ENCODE results near the gene ARMCX6. TPM values are rescaled to one million over a fixed set of nuclear protein-coding genes. Genes with fewer than 3 reads are reported as not detected.

Gene ARMCX6
- polyA plus RNA-seq (2013, experiment 1 of 2): 39.0 TPM
- 41.0 TPM for polyA plus RNA-seq (2013, experiment 2 of 2)

DNA sequence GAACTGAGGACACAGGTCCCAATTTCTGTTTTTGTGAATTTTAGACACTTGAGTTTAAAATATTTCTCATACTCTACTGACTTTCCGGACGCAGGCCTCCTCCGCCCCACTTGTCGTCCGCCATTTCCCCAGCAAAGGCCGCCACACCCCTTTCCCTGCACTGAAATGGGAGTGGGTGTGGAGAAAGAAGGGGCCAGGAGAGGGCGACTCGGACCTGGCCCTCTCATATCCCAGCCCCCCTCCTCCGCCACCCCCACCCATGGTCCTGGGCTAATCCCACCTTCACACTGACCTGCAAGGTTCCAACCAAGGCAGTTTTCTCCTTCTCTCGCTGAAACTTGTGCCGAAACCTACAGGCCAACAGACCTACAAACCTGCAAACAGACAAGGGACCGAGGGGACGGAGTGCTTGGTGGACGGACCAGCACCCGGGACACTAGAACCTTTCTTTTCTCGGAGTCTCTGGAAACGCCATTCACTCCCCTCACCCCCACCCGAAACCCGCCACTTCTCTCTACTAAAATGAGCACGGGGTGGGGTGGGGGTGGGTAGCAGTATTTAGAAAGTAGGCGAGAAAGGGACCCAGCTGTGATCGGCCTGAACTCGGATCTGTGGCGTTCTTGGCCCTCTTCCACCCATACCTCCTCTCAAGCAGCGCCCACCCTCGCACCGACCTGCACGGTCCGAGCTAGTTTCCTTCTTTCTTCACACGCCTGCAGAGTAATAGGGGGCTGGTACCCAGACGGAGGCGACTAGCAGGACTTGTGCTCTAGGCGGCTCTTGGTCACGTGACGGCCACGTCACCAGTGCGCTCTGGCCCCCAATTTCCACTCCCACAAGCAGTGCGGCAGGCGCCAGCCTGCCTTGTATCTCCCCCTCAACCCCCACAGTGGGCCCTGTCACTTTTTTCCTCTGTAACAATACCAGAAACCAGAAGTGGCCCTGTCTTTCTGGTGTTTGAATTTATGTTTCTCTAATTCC lies at the start of gene ARMCX6:
ARMCX6 (minus strand) TSS at position 790 of the 981 bp plus-strand sequence. CDS start 1,380 bp downstream, outside the sequence.
- Histone ChIP-seq H2BK120ac (ENCODE audit: low read depth, low read length) (no peak within 1 kb of the TSS), H2AK5ac (ENCODE audit: low read length) (no peak within 1 kb of the TSS), H3K27ac (ENCODE audit: low read depth, low read length) (peak within 1 kb of the TSS; percentile 72), H2BK5ac (ENCODE audit: low read length) (no peak within 1 kb of the TSS), H3K9ac (ENCODE audit: low read length) (peak within 1 kb of the TSS; percentile 85), H3K79me2 (ENCODE audit: control insufficient read depth, insufficient read depth, low read length) (no peaks in the 10 kb centered on the region), H3K23ac (ENCODE audit: low read length) (no peak within 1 kb of the TSS), H3K4ac (ENCODE audit: low read depth, low read length) (peak within 1 kb of the TSS; percentile 91), H3K18ac (ENCODE audit: low read length) (peak within 1 kb of the TSS; percentile 93), H2BK15ac (replicated peaks; ENCODE audit: low read depth) (no peak within 1 kb of the TSS), H3K36me3 (ENCODE audit: control insufficient read depth, insufficient read depth, low read length) (no peaks in the 10 kb centered on the region), H3K4me1 (ENCODE audit: control insufficient read depth, low read depth, low read length) (no peaks in the 10 kb centered on the region), H3K4me3 (ENCODE audit: low read length) (peak within 1 kb of the TSS; percentile 79), H4K5ac (ENCODE audit: low read length) (no peak within 1 kb of the TSS), H3K4me2 (ENCODE audit: low read length) (peak within 1 kb of the TSS; percentile 48), H3K56ac (ENCODE audit: low read length) (peak within 1 kb of the TSS; percentile 91), H4K8ac (ENCODE audit: low read depth, low read length) (no peak within 1 kb of the TSS), H3K79me1 (ENCODE audit: low read length) (no peaks in the 10 kb centered on the region), H3K27me3 (ENCODE audit: insufficient read depth, low read length, poor library complexity) (no peaks in the 10 kb centered on the region)
- DNase-seq: peak; percentile 86
- WGBS (ENCODE audit: extremely low coverage, insufficient coverage, low lambda C conversion rate): no CpG with 5 or more reads among the region's 39 CpGs

DNA sequence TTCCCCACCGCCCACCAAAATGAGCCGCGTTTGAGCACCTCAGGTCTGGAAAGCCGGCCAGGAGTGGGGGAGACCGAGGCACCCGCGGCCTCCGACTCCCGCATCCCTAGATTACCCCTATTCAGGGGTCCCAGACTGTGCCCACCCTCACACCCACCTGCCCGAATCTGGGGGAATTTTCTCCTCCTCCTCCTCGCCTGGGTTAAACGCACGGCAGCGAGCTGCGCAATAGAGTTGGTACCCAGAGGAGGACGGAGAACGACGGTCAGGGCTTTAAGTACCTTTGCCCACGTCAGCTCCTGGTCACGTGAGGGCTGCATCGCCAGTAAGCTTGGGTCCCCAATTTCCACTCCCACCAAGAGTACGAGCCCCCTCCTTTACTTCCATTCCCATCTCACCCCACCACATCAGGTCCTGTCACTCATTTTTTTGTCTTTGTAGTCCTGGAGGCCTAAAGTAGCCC lies 41.8 kb upstream of the ARMCX6 start, which contains the start of gene ARMCX2:
ARMCX2 (minus strand) TSS at position 250 of the 463 bp plus-strand sequence. CDS start 2,262 bp downstream, outside the sequence.
- H3K27ac ChIP-seq (ENCODE audit: low read depth, low read length): peak within 1 kb of the TSS; percentile 17
- no peak within 1 kb of the TSS for H2BK5ac ChIP-seq (ENCODE audit: low read length)
- no peaks in the 10 kb centered on the region for H3K4me1 ChIP-seq (ENCODE audit: control insufficient read depth, low read depth, low read length)
- H2BK120ac ChIP-seq (ENCODE audit: low read depth, low read length): no peak within 1 kb of the TSS
- H3K18ac ChIP-seq (ENCODE audit: low read length): peak within 1 kb of the TSS; percentile 76
- WGBS (ENCODE audit: extremely low coverage, insufficient coverage, low lambda C conversion rate): no CpG with 5 or more reads among the region's 22 CpGs
- H2AK5ac ChIP-seq (ENCODE audit: low read length): no peak within 1 kb of the TSS
- peak within 1 kb of the TSS; percentile 45 for H3K23ac ChIP-seq (ENCODE audit: low read length)
- H4K8ac ChIP-seq (ENCODE audit: low read depth, low read length): no peak within 1 kb of the TSS
- peak within 1 kb of the TSS; percentile 88 for H3K9ac ChIP-seq (ENCODE audit: low read length)
- DNase-seq: peak; percentile 74
- H3K56ac ChIP-seq (ENCODE audit: low read length): peak within 1 kb of the TSS; percentile 88
- no peaks in the 10 kb centered on the region for H3K79me1 ChIP-seq (ENCODE audit: low read length)
- peak within 1 kb of the TSS; percentile 84 for H3K4me3 ChIP-seq (ENCODE audit: low read length)
- H2BK15ac ChIP-seq (replicated peaks; ENCODE audit: low read depth): no peak within 1 kb of the TSS
- H3K27me3 ChIP-seq (ENCODE audit: insufficient read depth, low read length, poor library complexity): no peaks in the 10 kb centered on the region
- no peak within 1 kb of the TSS for H4K5ac ChIP-seq (ENCODE audit: low read length)
- H3K4ac ChIP-seq (ENCODE audit: low read depth, low read length): peak within 1 kb of the TSS; percentile 87
- peak within 1 kb of the TSS; percentile 29 for H3K4me2 ChIP-seq (ENCODE audit: low read length)
- no peaks in the 10 kb centered on the region for H3K79me2 ChIP-seq (ENCODE audit: control insufficient read depth, insufficient read depth, low read length)
- H3K36me3 ChIP-seq (ENCODE audit: control insufficient read depth, insufficient read depth, low read length): no peaks in the 10 kb centered on the region

DNA sequence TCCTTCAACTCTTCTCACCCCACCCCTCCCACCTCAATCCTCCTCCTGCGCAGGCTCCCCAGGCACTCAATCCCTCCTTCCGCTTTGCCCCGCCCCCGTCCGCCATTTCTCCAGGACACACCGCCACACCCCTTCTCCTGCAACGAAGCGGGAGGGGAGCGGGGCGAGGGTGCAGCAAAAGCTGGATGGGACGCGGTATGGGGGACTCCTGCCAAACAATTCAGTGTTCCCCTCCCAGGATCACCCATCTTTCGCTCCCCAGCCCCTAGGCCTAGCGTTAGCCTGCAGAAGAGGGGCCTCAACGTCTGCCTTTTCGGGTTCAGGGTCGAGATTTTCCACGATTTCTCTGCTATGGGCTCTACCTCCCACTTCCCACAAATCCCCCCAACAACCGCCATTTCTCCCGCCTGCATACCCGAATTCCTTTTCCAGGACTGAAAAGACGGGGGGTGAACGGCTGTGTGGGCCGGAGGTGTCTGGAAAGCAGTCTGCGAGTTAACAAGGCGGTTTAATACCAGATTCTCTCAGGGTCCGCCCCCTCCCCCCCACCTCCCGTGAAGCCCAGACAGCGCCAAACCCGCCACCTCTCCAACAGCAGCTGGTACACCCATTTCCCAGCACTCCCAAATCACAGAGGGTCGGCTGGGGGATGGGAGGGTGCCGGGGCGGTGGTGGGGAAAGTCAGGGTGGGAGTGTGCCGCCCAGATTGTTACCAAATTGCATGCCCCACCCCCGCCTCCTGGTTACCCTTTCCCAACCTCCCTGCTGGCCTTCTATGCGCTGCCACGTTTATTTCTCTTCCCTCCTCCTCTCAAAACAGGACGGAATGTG lies 41.1 kb upstream of the ARMCX6 start:
- no peaks in the 10 kb centered on the region for H3K79me2 ChIP-seq (ENCODE audit: control insufficient read depth, insufficient read depth, low read length)
- H2AK5ac ChIP-seq (ENCODE audit: low read length): no peak overlapping the region
- H4K5ac ChIP-seq (ENCODE audit: low read length): no peak overlapping the region
- H2BK5ac ChIP-seq (ENCODE audit: low read length): no peak overlapping the region
- H3K23ac ChIP-seq (ENCODE audit: low read length): peak overlapping the region; percentile 45
- peak overlapping the region; percentile 84 for H3K4me3 ChIP-seq (ENCODE audit: low read length)
- peak; percentile 81 for DNase-seq
- peak overlapping the region; percentile 17 for H3K27ac ChIP-seq (ENCODE audit: low read depth, low read length)
- no peak overlapping the region for H2BK15ac ChIP-seq (replicated peaks; ENCODE audit: low read depth)
- H3K36me3 ChIP-seq (ENCODE audit: control insufficient read depth, insufficient read depth, low read length): no peaks in the 10 kb centered on the region
- peak overlapping the region; percentile 76 for H3K18ac ChIP-seq (ENCODE audit: low read length)
- no CpG with 5 or more reads among the region's 38 CpGs for WGBS (ENCODE audit: extremely low coverage, insufficient coverage, low lambda C conversion rate)
- H3K4me1 ChIP-seq (ENCODE audit: control insufficient read depth, low read depth, low read length): no peaks in the 10 kb centered on the region
- peak overlapping the region; percentile 62 for H3K4me2 ChIP-seq (ENCODE audit: low read length)
- no peaks in the 10 kb centered on the region for H3K27me3 ChIP-seq (ENCODE audit: insufficient read depth, low read length, poor library complexity)
- H3K9ac ChIP-seq (ENCODE audit: low read length): peak overlapping the region; percentile 88
- no peak overlapping the region for H2BK120ac ChIP-seq (ENCODE audit: low read depth, low read length)
- H3K4ac ChIP-seq (ENCODE audit: low read depth, low read length): peak overlapping the region; percentile 87
- H3K56ac ChIP-seq (ENCODE audit: low read length): peak overlapping the region; percentile 88
- H3K79me1 ChIP-seq (ENCODE audit: low read length): no peaks in the 10 kb centered on the region
- H4K8ac ChIP-seq (ENCODE audit: low read depth, low read length): no peak overlapping the region

DNA sequence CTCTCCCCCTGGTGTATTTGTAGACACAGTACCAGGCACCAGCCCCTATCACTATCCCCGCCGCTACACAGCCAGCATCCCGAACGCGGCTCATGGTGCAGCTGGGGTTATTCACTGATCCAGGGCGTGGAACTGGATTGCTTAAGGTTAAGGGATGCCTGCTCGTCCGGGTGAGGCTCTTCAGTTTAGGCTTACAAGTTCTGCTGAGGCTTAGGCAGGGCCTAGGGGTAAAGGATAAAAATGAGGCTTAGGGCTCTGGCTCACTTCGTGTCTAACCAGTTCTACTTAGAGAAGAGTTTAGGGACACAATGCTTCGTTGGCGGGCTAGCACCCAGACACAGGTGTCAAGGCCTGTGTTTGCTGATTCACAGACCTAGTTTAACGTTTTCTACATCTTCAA lies 39.7 kb upstream of the ARMCX6 start:
- H3K79me1 ChIP-seq (ENCODE audit: low read length): no peaks in the 10 kb centered on the region
- no peak overlapping the region for H2BK5ac ChIP-seq (ENCODE audit: low read length)
- no peaks in the 10 kb centered on the region for H3K36me3 ChIP-seq (ENCODE audit: control insufficient read depth, insufficient read depth, low read length)
- DNase-seq: no peak
- WGBS (ENCODE audit: extremely low coverage, insufficient coverage, low lambda C conversion rate): no CpG with 5 or more reads among the region's 12 CpGs
- H4K8ac ChIP-seq (ENCODE audit: low read depth, low read length): no peak overlapping the region
- no peak overlapping the region for H2AK5ac ChIP-seq (ENCODE audit: low read length)
- no peak overlapping the region for H3K4me3 ChIP-seq (ENCODE audit: low read length)
- H3K9ac ChIP-seq (ENCODE audit: low read length): no peak overlapping the region
- no peak overlapping the region for H2BK120ac ChIP-seq (ENCODE audit: low read depth, low read length)
- H3K23ac ChIP-seq (ENCODE audit: low read length): no peak overlapping the region
- H3K27ac ChIP-seq (ENCODE audit: low read depth, low read length): no peak overlapping the region
- no peak overlapping the region for H3K4ac ChIP-seq (ENCODE audit: low read depth, low read length)
- no peak overlapping the region for H3K56ac ChIP-seq (ENCODE audit: low read length)
- no peak overlapping the region for H2BK15ac ChIP-seq (replicated peaks; ENCODE audit: low read depth)
- H3K18ac ChIP-seq (ENCODE audit: low read length): no peak overlapping the region
- H3K27me3 ChIP-seq (ENCODE audit: insufficient read depth, low read length, poor library complexity): no peaks in the 10 kb centered on the region
- no peak overlapping the region for H3K4me2 ChIP-seq (ENCODE audit: low read length)
- H3K79me2 ChIP-seq (ENCODE audit: control insufficient read depth, insufficient read depth, low read length): no peaks in the 10 kb centered on the region
- no peak overlapping the region for H4K5ac ChIP-seq (ENCODE audit: low read length)
- no peaks in the 10 kb centered on the region for H3K4me1 ChIP-seq (ENCODE audit: control insufficient read depth, low read depth, low read length)

DNA sequence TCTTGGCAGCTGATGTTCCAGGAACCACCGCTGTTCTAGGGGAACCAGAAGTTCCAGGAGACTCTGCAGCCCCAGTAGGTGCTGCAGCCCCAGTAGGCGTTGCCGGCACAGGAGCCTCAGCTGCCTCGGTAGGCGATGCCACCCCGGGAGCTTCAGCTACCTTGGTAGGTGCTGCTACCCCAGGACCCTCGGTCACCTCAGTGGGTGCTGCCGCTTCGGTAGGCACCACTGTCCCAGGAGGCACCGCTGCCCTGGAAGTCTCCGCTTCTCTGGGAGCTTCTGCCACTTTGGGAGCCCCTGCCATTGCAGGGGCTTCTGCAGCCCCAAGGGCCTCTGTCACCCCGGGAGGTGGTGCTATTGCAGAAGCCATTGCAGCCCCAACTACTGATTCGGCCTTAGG lies 39.0 kb upstream of the ARMCX6 start:
- H2BK120ac ChIP-seq (ENCODE audit: low read depth, low read length): no peak overlapping the region
- WGBS (ENCODE audit: extremely low coverage, insufficient coverage, low lambda C conversion rate): no CpG with 5 or more reads among the region's 13 CpGs
- no peak overlapping the region for H2BK15ac ChIP-seq (replicated peaks; ENCODE audit: low read depth)
- no peaks in the 10 kb centered on the region for H3K36me3 ChIP-seq (ENCODE audit: control insufficient read depth, insufficient read depth, low read length)
- H4K5ac ChIP-seq (ENCODE audit: low read length): no peak overlapping the region
- H3K79me1 ChIP-seq (ENCODE audit: low read length): no peaks in the 10 kb centered on the region
- no peak overlapping the region for H3K23ac ChIP-seq (ENCODE audit: low read length)
- H3K4me3 ChIP-seq (ENCODE audit: low read length): no peak overlapping the region
- no peak for DNase-seq
- H3K4me2 ChIP-seq (ENCODE audit: low read length): no peak overlapping the region
- no peak overlapping the region for H2AK5ac ChIP-seq (ENCODE audit: low read length)
- no peak overlapping the region for H4K8ac ChIP-seq (ENCODE audit: low read depth, low read length)
- H3K79me2 ChIP-seq (ENCODE audit: control insufficient read depth, insufficient read depth, low read length): no peaks in the 10 kb centered on the region
- H3K27me3 ChIP-seq (ENCODE audit: insufficient read depth, low read length, poor library complexity): no peaks in the 10 kb centered on the region
- no peak overlapping the region for H3K18ac ChIP-seq (ENCODE audit: low read length)
- no peak overlapping the region for H2BK5ac ChIP-seq (ENCODE audit: low read length)
- H3K4me1 ChIP-seq (ENCODE audit: control insufficient read depth, low read depth, low read length): no peaks in the 10 kb centered on the region
- no peak overlapping the region for H3K56ac ChIP-seq (ENCODE audit: low read length)
- H3K4ac ChIP-seq (ENCODE audit: low read depth, low read length): no peak overlapping the region
- no peak overlapping the region for H3K9ac ChIP-seq (ENCODE audit: low read length)
- H3K27ac ChIP-seq (ENCODE audit: low read depth, low read length): no peak overlapping the region

Data from mesendoderm (in vitro differentiated cells).